B cell (primary cell): ENCODE measurements around the gene ANGPTL8.

Experiments
- EZH2 ChIP-seq: IDR thresholded peaks from 2 replicates; pipeline ENCODE4 v1.6.1; 2012; ENCODE audit warnings: borderline replicate concordance, low read depth, mild to moderate bottlenecking, moderate library complexity, low read length; ENCODE audit not compliant: insufficient read depth, poor library complexity, severe bottlenecking
- TF ChIP-seq, protein P1 (sequence below): fragments of 200-600 bp; IDR thresholded peaks from one replicate; pipeline ENCODE4 v1.8.0; 2022; ENCODE audit warnings: antibody characterized with exemption, mild to moderate bottlenecking

DNA sequence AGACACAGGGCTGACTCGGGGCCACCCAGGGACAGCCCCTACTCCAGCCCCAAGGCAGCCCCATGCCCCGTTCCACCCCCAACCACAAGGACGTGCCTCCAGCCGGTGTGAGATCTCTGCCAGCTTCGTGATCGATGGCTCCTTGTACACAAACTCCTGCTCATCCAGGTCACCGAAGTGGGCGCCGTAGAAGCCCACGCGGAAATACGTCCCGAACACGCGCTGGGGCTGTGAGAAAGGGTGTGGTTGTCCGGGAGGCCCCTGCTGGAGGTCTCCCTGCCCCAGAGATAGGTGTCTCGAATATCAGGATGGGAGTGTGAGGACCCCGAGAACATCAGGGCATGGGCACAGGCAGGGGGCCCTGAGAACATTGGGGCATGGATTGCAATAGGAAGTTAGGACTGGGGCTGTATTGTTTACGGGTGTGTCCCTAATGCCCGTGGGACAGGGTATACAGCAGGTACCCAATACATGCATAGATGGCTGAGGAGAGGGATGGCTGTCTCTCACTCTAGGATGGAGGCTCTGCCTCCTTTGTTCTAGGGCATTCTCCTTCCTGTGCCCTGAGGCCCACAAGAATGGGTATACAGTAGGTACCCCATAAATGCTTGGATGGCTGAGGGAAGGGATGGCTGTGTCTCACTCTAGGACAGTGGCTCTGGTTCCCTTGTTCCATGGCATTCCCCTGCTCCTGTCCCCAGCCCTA, 36.8 kb upstream of the ANGPTL8 start:
- TF ChIP-seq, protein P1, sequence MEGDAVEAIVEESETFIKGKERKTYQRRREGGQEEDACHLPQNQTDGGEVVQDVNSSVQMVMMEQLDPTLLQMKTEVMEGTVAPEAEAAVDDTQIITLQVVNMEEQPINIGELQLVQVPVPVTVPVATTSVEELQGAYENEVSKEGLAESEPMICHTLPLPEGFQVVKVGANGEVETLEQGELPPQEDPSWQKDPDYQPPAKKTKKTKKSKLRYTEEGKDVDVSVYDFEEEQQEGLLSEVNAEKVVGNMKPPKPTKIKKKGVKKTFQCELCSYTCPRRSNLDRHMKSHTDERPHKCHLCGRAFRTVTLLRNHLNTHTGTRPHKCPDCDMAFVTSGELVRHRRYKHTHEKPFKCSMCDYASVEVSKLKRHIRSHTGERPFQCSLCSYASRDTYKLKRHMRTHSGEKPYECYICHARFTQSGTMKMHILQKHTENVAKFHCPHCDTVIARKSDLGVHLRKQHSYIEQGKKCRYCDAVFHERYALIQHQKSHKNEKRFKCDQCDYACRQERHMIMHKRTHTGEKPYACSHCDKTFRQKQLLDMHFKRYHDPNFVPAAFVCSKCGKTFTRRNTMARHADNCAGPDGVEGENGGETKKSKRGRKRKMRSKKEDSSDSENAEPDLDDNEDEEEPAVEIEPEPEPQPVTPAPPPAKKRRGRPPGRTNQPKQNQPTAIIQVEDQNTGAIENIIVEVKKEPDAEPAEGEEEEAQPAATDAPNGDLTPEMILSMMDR = no peak
- no peak for TF ChIP-seq EZH2
